SK-N-MC (cell line): ENCODE measurements around the gene GRIA4.

Source experiments
- EZH2 ChIP-seq: fragments of 200-600 bp; sonication (generic); IDR thresholded peaks from one replicate; pipeline ENCODE4 v1.6.1; 2017; ENCODE audit warnings: antibody characterized with exemption
- FOXP2 ChIP-seq: optimal IDR thresholded peaks from 2 replicates; pipeline ENCODE3; 2011; ENCODE audit warnings: mild to moderate bottlenecking, moderate library complexity; ENCODE audit not compliant: insufficient read depth; ENCODE audit errors: extremely low read length, control extremely low read depth
- POLR2AphosphoS5 ChIP-seq: IDR thresholded peaks from 2 replicates; pipeline ENCODE4 v1.6.1; 2012; ENCODE audit warnings: mild to moderate bottlenecking, low read depth, low read length, borderline replicate concordance

DNA sequence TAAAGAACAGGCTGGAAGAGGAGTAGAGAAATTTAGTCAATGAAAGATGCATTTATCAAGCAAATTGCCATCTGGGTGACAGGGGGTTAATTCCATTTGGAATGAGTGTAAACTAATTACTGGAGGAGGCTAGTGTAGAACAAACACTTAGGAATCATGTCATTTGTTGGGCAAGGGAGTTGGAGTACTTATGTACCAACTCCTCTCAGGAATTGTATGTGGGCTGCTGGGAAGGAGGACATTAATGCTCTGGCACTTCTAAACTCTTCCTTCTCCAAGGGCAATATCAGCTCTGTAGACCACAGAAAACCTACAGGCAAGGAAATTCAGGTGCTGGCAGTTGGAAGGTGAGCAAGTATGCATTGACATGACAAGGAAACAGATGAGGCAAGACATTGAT lies 271.2 kb downstream of the GRIA4 start:
- TF ChIP-seq POLR2AphosphoS5 (no peak), EZH2 (no peak), FOXP2 (no peak)
